ENCODE data around the gene XCL1.
"Not testable (repeated sequence)": the region's sequence is repeated elsewhere in the genome, so short reads cannot be mapped to it uniquely, and the experiment has no call there.

XCL1 gene

GRCh38 chr1:168574234-168574633 is 2.2 kb upstream of the XCL1 start:
- DNase-seq (ENCODE audit: low spot score in 2 of 2); H3K27me3 Mint-ChIP-seq; H3K36me3 Mint-ChIP-seq (ENCODE audit: insufficient read depth); H3K9me3 Mint-ChIP-seq; ATAC-seq (replicated peaks; ENCODE audit: extremely low read depth, poor library complexity, severe bottlenecking): not testable (repeated sequence)
- peaks cover 48% of the 10 kb centered on the region for H3K4me1 Mint-ChIP-seq
- H3K27ac Mint-ChIP-seq (ENCODE audit: low read depth) = peak overlapping the region; percentile 27
- H3K4me3 Mint-ChIP-seq = peak overlapping the region; percentile 30

- Mint-ChIP-seq H3K4me1 (peaks cover 42% of the 10 kb centered on the region), H3K4me3 (peak overlapping the region; percentile 62)
- DNase-seq (ENCODE audit: low spot score in 2 of 2); H3K27me3 Mint-ChIP-seq; H3K36me3 Mint-ChIP-seq (ENCODE audit: insufficient read depth); H3K27ac Mint-ChIP-seq (ENCODE audit: low read depth); H3K9me3 Mint-ChIP-seq; ATAC-seq (replicated peaks; ENCODE audit: extremely low read depth, poor library complexity, severe bottlenecking): not testable (repeated sequence)
Measured at GRCh38 chr1:168578531-168579185, 2.3 kb downstream of the XCL1 start.

GRCh38 chr1:168580290-168580689 is 3.9 kb downstream of the XCL1 start:
- not testable (repeated sequence) for ATAC-seq (replicated peaks; ENCODE audit: extremely low read depth, poor library complexity, severe bottlenecking); H3K27ac Mint-ChIP-seq (ENCODE audit: low read depth); H3K27me3 Mint-ChIP-seq; DNase-seq (ENCODE audit: low spot score in 2 of 2); H3K36me3 Mint-ChIP-seq (ENCODE audit: insufficient read depth); H3K9me3 Mint-ChIP-seq
- Mint-ChIP-seq H3K4me1 (peaks cover 27% of the 10 kb centered on the region), H3K4me3 (peak overlapping the region; percentile 62)

DNA sequence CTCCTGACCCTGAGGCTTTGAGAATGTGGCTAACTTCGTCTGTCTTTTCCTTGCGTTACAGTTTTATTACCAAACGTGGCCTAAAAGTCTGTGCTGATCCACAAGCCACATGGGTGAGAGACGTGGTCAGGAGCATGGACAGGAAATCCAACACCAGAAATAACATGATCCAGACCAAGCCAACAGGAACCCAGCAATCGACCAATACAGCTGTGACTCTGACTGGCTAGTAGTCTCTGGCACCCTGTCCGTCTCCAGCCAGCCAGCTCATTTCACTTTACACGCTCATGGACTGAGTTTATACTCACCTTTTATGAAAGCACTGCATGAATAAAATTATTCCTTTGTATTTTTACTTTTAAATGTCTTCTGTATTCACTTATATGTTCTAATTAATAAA is 4.6 kb downstream of the XCL1 start:
- H3K27ac Mint-ChIP-seq (ENCODE audit: low read depth); DNase-seq (ENCODE audit: low spot score in 2 of 2); H3K4me3 Mint-ChIP-seq; H3K27me3 Mint-ChIP-seq; ATAC-seq (replicated peaks; ENCODE audit: extremely low read depth, poor library complexity, severe bottlenecking); H3K9me3 Mint-ChIP-seq; H3K36me3 Mint-ChIP-seq (ENCODE audit: insufficient read depth): not testable (repeated sequence)
- H3K4me1 Mint-ChIP-seq = peaks cover 27% of the 10 kb centered on the region

DNA sequence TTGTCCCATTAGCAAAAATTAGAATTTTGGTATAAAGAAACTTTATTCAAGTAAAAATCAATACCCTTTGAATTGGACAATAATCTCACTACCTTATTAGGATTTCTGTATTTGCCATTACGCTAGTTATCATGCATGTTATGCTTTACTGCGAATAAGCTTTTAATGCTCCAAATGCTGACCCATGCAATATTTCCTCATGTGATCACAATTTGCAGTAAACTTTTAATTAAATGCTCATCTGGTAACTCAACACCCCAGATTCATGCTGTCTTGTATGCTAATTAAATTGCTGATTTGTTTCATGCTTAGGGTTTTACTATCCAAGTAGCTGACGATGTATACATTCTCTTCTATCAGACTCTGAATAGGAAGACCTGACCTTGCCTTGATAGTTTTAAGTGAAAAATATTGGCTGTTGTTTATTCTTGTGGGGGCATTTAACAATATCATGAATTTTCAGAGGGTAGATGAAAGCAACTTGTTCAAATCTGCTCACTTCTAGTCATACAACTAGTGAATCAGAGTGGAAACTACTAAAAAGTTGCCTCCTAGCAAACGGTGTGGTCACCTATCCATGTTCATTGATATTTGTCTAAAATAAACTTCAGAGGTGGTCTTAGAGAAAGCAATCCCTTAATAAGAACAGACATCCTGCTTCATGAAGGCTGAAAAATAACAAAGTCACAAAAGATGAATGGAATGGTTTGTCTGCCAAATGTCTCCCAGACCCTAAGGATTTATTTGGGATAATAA is 5.6 kb downstream of the XCL1 start:
- H3K4me1 Mint-ChIP-seq = peaks cover 21% of the 10 kb centered on the region
- no peaks in the 10 kb centered on the region for H3K9me3 Mint-ChIP-seq
- H3K36me3 Mint-ChIP-seq (ENCODE audit: insufficient read depth) = peaks cover 8% of the 10 kb centered on the region
- no peak overlapping the region for H3K27ac Mint-ChIP-seq (ENCODE audit: low read depth)
- ATAC-seq (replicated peaks; ENCODE audit: extremely low read depth, poor library complexity, severe bottlenecking) = no peak
- no peak overlapping the region for H3K4me3 Mint-ChIP-seq
- H3K27me3 Mint-ChIP-seq = no peaks in the 10 kb centered on the region
- DNase-seq (ENCODE audit: low spot score in 2 of 2) = no peak

DNA sequence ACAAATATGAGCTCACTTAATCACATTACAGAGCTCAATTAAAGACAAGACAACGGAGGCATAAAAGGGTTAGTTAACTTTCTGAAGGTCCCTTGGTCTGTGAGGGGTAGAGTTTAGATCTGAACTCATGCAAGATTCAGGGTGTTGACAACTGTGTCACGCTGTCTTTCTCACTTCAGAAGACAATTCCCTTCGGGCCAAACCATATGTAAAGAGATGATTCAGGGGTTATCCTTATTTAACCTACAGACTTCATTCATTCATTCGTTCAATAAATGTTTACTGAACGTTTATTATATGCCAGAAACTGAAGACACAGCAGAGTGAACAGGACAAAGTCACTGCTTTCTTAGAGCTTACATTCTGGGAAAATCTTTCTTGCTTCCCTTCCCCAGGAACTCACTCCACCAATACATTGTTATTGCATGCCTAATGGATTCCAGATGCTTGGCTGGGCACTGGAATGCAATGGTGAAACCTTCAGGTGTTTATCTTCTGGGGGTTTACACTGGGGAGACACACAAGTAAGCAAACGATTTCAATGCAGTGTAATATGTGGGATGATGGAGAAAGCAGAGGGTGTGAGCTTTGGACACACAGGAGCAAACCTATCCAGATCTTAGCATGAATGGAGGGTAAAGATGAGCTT is 6.4 kb downstream of the XCL1 start:
- no peak for ATAC-seq (replicated peaks; ENCODE audit: extremely low read depth, poor library complexity, severe bottlenecking)
- DNase-seq (ENCODE audit: low spot score in 2 of 2) = no peak
- no peaks in the 10 kb centered on the region for H3K9me3 Mint-ChIP-seq
- no peaks in the 10 kb centered on the region for H3K27me3 Mint-ChIP-seq
- H3K36me3 Mint-ChIP-seq (ENCODE audit: insufficient read depth) = peaks cover 8% of the 10 kb centered on the region
- peaks cover 16% of the 10 kb centered on the region for H3K4me1 Mint-ChIP-seq
- H3K27ac Mint-ChIP-seq (ENCODE audit: low read depth) = no peak overlapping the region
- H3K4me3 Mint-ChIP-seq = no peak overlapping the region

- no peak overlapping the region for H3K27ac Mint-ChIP-seq (ENCODE audit: low read depth)
- ATAC-seq (replicated peaks; ENCODE audit: extremely low read depth, poor library complexity, severe bottlenecking) (no peak), DNase-seq (ENCODE audit: low spot score in 2 of 2) (no peak)
- H3K36me3 Mint-ChIP-seq (ENCODE audit: insufficient read depth) = peaks cover 8% of the 10 kb centered on the region
- no peaks in the 10 kb centered on the region for H3K9me3 Mint-ChIP-seq
- no peak overlapping the region for H3K4me3 Mint-ChIP-seq
- no peaks in the 10 kb centered on the region for H3K27me3 Mint-ChIP-seq
- H3K4me1 Mint-ChIP-seq = peaks cover 9% of the 10 kb centered on the region
Measured at GRCh38 chr1:168583571-168583970, 7.2 kb downstream of the XCL1 start.

DNA sequence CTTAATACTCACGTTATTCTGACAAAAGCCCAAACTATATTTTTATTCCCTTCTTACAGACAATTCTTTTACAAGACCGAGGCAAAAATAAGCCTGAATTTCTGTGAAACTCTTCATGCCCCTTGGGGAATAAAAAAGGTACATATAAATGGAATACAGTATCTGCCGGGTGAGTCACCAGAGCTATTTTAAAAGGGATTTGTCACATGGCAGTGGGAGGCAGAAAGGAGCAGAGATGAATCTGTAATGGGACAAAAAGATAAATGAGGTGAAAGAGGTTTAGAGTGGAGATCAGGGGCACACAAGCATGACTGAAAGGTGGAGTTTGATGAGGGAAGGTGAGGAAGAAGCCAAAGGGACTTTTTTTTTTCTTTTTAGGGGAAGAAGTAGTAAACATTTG is 8.8 kb downstream of the XCL1 start:
- Mint-ChIP-seq H3K36me3 (ENCODE audit: insufficient read depth) (peaks cover 4% of the 10 kb centered on the region), H3K4me3 (no peak overlapping the region), H3K27ac (ENCODE audit: low read depth) (no peak overlapping the region), H3K27me3 (no peaks in the 10 kb centered on the region), H3K9me3 (no peaks in the 10 kb centered on the region), H3K4me1 (no peaks in the 10 kb centered on the region)
- DNase-seq (ENCODE audit: low spot score in 2 of 2) = no peak
- ATAC-seq (replicated peaks; ENCODE audit: extremely low read depth, poor library complexity, severe bottlenecking) = no peak

DNA sequence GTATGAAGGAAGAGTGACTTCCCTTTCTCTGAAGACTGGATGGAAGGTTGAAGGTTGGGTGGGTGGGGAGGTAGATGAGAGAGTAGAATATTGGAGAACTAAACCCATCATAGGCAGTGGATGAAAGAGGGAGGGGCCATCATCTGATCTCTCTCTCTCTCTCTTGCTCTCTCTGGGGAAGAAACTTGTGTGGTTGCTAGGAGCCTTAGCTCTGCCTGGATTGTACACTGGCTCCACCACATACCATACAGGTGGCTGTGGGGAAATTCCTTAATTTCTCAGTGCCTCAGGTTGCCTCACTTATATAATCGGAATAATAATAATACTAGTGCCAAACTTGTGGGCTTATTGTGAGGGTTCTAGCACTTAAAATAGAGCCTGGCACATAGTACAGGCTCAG is 9.5 kb downstream of the XCL1 start:
- DNase-seq (ENCODE audit: low spot score in 2 of 2) (no peak), ATAC-seq (replicated peaks; ENCODE audit: extremely low read depth, poor library complexity, severe bottlenecking) (no peak)
- no peak overlapping the region for H3K4me3 Mint-ChIP-seq
- H3K27me3 Mint-ChIP-seq = no peaks in the 10 kb centered on the region
- no peaks in the 10 kb centered on the region for H3K4me1 Mint-ChIP-seq
- no peaks in the 10 kb centered on the region for H3K9me3 Mint-ChIP-seq
- peaks cover 2% of the 10 kb centered on the region for H3K36me3 Mint-ChIP-seq (ENCODE audit: insufficient read depth)
- H3K27ac Mint-ChIP-seq (ENCODE audit: low read depth) = no peak overlapping the region

GRCh38 chr1:168589167-168589566 is 12.8 kb downstream of the XCL1 start:
- no peaks in the 10 kb centered on the region for H3K27me3 Mint-ChIP-seq
- no peak for ATAC-seq (replicated peaks; ENCODE audit: extremely low read depth, poor library complexity, severe bottlenecking)
- no peaks in the 10 kb centered on the region for H3K36me3 Mint-ChIP-seq (ENCODE audit: insufficient read depth)
- no peak overlapping the region for H3K27ac Mint-ChIP-seq (ENCODE audit: low read depth)
- H3K9me3 Mint-ChIP-seq = no peaks in the 10 kb centered on the region
- no peak overlapping the region for H3K4me3 Mint-ChIP-seq
- no peaks in the 10 kb centered on the region for H3K4me1 Mint-ChIP-seq
- no peak for DNase-seq (ENCODE audit: low spot score in 2 of 2)

DNA sequence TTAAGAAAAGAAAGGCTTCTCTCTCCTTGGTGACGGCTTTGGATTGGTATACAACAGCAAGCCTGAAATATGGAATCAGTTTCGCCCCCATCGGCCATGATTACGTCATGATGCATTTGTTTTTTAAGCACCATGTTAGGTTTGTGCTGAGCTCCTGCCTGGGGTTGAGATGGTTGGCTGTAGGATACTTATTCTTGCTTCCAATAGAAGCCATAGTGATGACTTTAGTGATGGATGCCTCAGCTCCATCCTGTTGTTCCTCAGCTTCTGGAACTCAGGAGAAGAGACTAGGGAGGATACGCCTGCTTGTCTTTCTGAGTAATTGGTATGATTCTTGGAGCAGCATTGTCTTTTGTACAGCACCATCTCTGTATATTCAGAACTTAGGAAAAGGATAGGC is 14.7 kb downstream of the XCL1 start:
- H3K27ac Mint-ChIP-seq (ENCODE audit: low read depth) = no peak overlapping the region
- DNase-seq (ENCODE audit: low spot score in 2 of 2) (no peak), ATAC-seq (replicated peaks; ENCODE audit: extremely low read depth, poor library complexity, severe bottlenecking) (no peak)
- no peaks in the 10 kb centered on the region for H3K27me3 Mint-ChIP-seq
- H3K9me3 Mint-ChIP-seq = no peaks in the 10 kb centered on the region
- no peak overlapping the region for H3K4me3 Mint-ChIP-seq
- no peaks in the 10 kb centered on the region for H3K4me1 Mint-ChIP-seq
- no peaks in the 10 kb centered on the region for H3K36me3 Mint-ChIP-seq (ENCODE audit: insufficient read depth)

- Mint-ChIP-seq H3K4me1 (no peaks in the 10 kb centered on the region), H3K4me3 (no peak overlapping the region), H3K27ac (ENCODE audit: low read depth) (no peak overlapping the region), H3K9me3 (no peaks in the 10 kb centered on the region), H3K36me3 (ENCODE audit: insufficient read depth) (no peaks in the 10 kb centered on the region), H3K27me3 (no peaks in the 10 kb centered on the region)
- DNase-seq (ENCODE audit: low spot score in 2 of 2) (no peak), ATAC-seq (replicated peaks; ENCODE audit: extremely low read depth, poor library complexity, severe bottlenecking) (no peak)
Measured at GRCh38 chr1:168591641-168592250, 15.3 kb downstream of the XCL1 start.
